Measurements from ENCODE around the gene DPP3. TPM values are rescaled to one million over a fixed set of nuclear protein-coding genes. Genes with fewer than 3 reads are reported as not detected.

Gene DPP3
- total and polyA plus RNA-seq, 2 donors (not counting 1 experiment from before 2014, with no cell fraction given): 21.5 to 40.6 TPM

DNA sequence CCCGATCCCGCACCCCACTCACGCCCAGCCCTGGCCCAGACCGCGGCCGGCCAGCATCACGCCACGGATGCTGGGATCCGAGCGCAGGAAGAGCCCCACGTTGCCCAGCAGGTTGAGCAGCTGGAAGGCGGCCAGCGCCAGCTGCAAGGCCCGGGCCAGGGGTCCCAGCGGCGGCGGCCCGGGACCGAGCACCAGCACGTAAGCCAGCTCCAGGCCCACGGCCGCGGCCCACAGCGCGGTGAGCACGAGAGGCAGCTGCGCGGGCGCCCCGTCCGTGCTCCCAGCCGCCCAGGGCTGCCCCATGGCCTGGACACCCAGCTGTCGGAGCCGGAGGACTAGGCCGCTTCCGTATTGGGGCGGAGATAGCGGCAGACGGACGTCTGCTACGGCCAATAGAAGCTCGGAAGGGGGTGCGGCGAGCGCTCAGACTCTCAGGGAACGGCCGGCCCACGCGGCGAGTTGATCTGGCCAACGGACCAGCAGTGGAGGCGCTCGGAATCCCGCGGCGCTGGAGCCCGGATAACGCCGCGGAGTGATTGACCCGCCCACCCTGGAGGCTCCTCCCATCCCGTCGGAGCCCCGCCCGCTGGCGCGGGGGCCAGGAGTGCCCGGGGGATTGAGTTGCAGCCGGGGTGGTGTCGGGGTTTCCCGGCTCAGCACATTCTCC lies 65.6 kb downstream of the DPP3 start, which contains the start of gene ZDHHC24:
ZDHHC24 (minus strand) TSS at position 348 of the 667 bp plus-strand sequence; CDS start at position 303, 45 bp downstream.
- CTCF ChIA-PET: interaction anchor here (0.6 to 6.4 kb wide), 12 partner anchors 12 to 234 kb away, joined by 3 to 58 read pairs (median 4); partner anchors contain the start of genes RBM4 and RBM4B

More for the DNA sequence above, 65.6 kb downstream of the DPP3 start, which contains the start of gene ZDHHC24:
- Histone ChIP-seq H3K79me2 (ENCODE audit: control insufficient read depth, insufficient read depth, low read length) (peaks cover 10% of the 10 kb centered on the region), H3K4me1 (ENCODE audit: control insufficient read depth in 2 of 2, insufficient read depth in 2 of 2, low read length in 2 of 2) (peaks cover 26 to 34% of the 10 kb centered on the region in 2 donors), H3K9ac (ENCODE audit: low read length) (peak within 1 kb of the TSS; percentile 96), H3K9me3 (ENCODE audit: control extremely low read depth in 1 of 3, control insufficient read depth in 2 of 3, insufficient read depth in 1 of 3, low read length in 2 of 3) (no peaks in the 10 kb centered on the region), H3K27ac (ENCODE audit: low read length in 2 of 2) (peak within 1 kb of the TSS; percentile 62 to 91), H3K4me2 (replicated peaks; ENCODE audit: low read depth, low read length, poor library complexity, severe bottlenecking) (peak within 1 kb of the TSS; percentile 100), H2AFZ (ENCODE audit: insufficient read depth, low read depth, low read length, poor library complexity, severe bottlenecking) (peak within 1 kb of the TSS; percentile 83), H3K4me3 (ENCODE audit: control extremely low read depth in 1 of 5, extremely low read depth in 1 of 5, insufficient read depth in 1 of 5, low read depth in 2 of 5, low read length in 4 of 5) (peak within 1 kb of the TSS; percentile 74 to 89 (median 83)), H3K36me3 (replicated peaks in 1 of 2; ENCODE audit: control extremely low read depth in 1 of 2, control insufficient read depth in 1 of 2, extremely low read depth in 1 of 2, insufficient read depth in 2 of 2, low read length in 1 of 2) (peaks cover 0 to 17% of the 10 kb centered on the region in 2 experiments), H3K27me3 (replicated peaks in 1 of 4; ENCODE audit: control extremely low read depth in 1 of 4, control insufficient read depth in 3 of 4, insufficient read depth in 4 of 4, low read length in 3 of 4) (no peaks in the 10 kb centered on the region), H4K20me1 (ENCODE audit: control insufficient read depth, insufficient read depth, low read length, poor library complexity, severe bottlenecking) (no peaks in the 10 kb centered on the region)
- TF ChIP-seq EZH2 (IDR thresholded peaks at IDR 0.05; ENCODE audit: borderline replicate concordance, insufficient read depth, low read depth, low read length, poor library complexity, severe bottlenecking): no peak
- TF ChIP-seq, protein P1, sequence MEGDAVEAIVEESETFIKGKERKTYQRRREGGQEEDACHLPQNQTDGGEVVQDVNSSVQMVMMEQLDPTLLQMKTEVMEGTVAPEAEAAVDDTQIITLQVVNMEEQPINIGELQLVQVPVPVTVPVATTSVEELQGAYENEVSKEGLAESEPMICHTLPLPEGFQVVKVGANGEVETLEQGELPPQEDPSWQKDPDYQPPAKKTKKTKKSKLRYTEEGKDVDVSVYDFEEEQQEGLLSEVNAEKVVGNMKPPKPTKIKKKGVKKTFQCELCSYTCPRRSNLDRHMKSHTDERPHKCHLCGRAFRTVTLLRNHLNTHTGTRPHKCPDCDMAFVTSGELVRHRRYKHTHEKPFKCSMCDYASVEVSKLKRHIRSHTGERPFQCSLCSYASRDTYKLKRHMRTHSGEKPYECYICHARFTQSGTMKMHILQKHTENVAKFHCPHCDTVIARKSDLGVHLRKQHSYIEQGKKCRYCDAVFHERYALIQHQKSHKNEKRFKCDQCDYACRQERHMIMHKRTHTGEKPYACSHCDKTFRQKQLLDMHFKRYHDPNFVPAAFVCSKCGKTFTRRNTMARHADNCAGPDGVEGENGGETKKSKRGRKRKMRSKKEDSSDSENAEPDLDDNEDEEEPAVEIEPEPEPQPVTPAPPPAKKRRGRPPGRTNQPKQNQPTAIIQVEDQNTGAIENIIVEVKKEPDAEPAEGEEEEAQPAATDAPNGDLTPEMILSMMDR (IDR thresholded peaks at IDR 0.05): no peak
- peaks cover 42% of the 10 kb centered on the region for H3K4me1 Mint-ChIP-seq
- no peaks in the 10 kb centered on the region for H3K9me3 Mint-ChIP-seq (ENCODE audit: insufficient read depth)
- peak; percentile 82 for ATAC-seq (ENCODE audit: low read depth)
- under 1% methylated on average over 63 of the region's 71 CpGs for WGBS (ENCODE audit: insufficient coverage)
- DNase-seq: peak; percentile 91
- H3K27ac Mint-ChIP-seq: peak within 1 kb of the TSS; percentile 89
- H3K4me3 Mint-ChIP-seq: peak within 1 kb of the TSS; percentile 95
- intact Hi-C loops (cut with micrococcal nuclease): loop anchor here (1.0 to 2.0 kb wide), 6 partner anchors 36 to 297 kb away; partner anchors contain the start of genes BBS1, CCDC87, CCS and DPP3
- POLR2A ChIA-PET: interaction anchor here (0.5 to 1.5 kb wide), 8 partner anchors 12 to 543 kb away, joined by 3 to 17 read pairs (median 3); partner anchors contain the start of genes DPP3 and RBM4B
- no peaks in the 10 kb centered on the region for H3K27me3 Mint-ChIP-seq

Data from B cell (primary cell).